Suprapubic skin (tissue), 4 donors: Measurements from ENCODE around the gene SLC5A12.

ENCODE experiments used
- CTCF ChIP-seq, 2 donors: fragments of 200-600 bp in 1 of 2; fragments of 450-650 bp in 1 of 2; sonication (generic) in 1 of 2; IDR thresholded peaks; one replicate each; pipeline ENCODE4 v1.5.1; 2016 to 2019; ENCODE audit warnings: antibody characterized with exemption in 2 of 2, mild to moderate bottlenecking in 1 of 2, moderate library complexity in 1 of 2
- EP300 ChIP-seq: sonication (generic); formaldehyde crosslinking; IDR thresholded peaks from one replicate; pipeline ENCODE4 v1.6.1; 2017; ENCODE audit warnings: antibody characterized with exemption
- POLR2AphosphoS5 ChIP-seq, 3 donors: sonication (generic); formaldehyde crosslinking; IDR thresholded peaks; one replicate each; pipeline ENCODE4 v1.6.1; 2017; ENCODE audit warnings: antibody characterized with exemption in 3 of 3

DNA sequence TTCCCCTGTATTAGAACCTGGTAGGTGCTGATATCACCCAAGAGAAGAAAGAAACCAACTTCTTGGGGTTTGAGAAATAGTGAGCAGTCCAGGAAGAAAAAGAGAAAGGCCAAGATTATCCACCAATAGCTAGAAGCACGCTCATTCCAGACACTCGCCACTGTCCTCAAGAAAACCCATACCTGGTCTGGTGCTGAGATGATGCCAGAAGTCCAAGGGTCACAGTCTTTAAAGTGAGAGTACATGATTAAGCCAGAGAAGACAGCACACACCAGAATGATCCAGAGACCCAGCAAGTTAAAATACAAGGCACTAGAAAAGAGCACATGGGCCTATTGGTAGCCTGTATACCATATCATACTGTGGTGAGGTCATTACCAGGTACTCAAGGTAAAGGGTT, 23.6 kb downstream of the SLC5A12 start:
- TF ChIP-seq CTCF (IDR thresholded peaks at IDR 0.05) (no peak), POLR2AphosphoS5 (IDR thresholded peaks at IDR 0.05) (no peak), EP300 (no peak)
